Osteoblast (primary cell): ENCODE results near the gene ZSWIM1. TPM values are rescaled to one million over a fixed set of nuclear protein-coding genes. Genes with fewer than 3 reads are reported as not detected.

Experiments used
- DNase-seq: peaks from one replicate; pipeline ENCODE4 v3.0.0; 2011; ENCODE audit warnings: low spot score, mixed read lengths; ENCODE audit not compliant: insufficient read length; ENCODE audit errors: missing footprints
- H2AFZ ChIP-seq: 2 replicates; pipeline ENCODE4 v1.6.0; 2011; ENCODE audit warnings: mild to moderate bottlenecking, low read length
- H3K27ac ChIP-seq: 2 replicates; pipeline ENCODE4 v1.5.1; 2011; ENCODE audit warnings: mild to moderate bottlenecking, low read depth, low read length, moderate library complexity
- H3K27me3 ChIP-seq: 2 replicates; pipeline ENCODE4 v1.6.0; 2012; ENCODE audit warnings: mild to moderate bottlenecking, control low read depth, inconsistent platforms, low read length, moderate library complexity; ENCODE audit not compliant: insufficient read depth
- H3K36me3 ChIP-seq: 2 replicates; pipeline ENCODE4 v1.5.1; 2011; ENCODE audit warnings: mild to moderate bottlenecking, low read length, control low read depth, moderate library complexity; ENCODE audit not compliant: insufficient read depth
- H3K4me1 ChIP-seq: 2 replicates; pipeline ENCODE4 v1.5.1; 2011; ENCODE audit warnings: mild to moderate bottlenecking, low read length, control low read depth, moderate library complexity; ENCODE audit not compliant: insufficient read depth
- H3K4me2 ChIP-seq: 2 replicates; pipeline ENCODE4 v1.6.0; 2011; ENCODE audit warnings: mild to moderate bottlenecking, low read length; ENCODE audit not compliant: insufficient read depth
- H3K4me3 ChIP-seq: fragments of 200-600 bp; sonication (generic); 3 replicates; pipeline ENCODE4 v1.5.1; 2012; ENCODE audit warnings: mild to moderate bottlenecking, low read length, inconsistent platforms; ENCODE audit not compliant: insufficient read depth
- H3K79me2 ChIP-seq: 2 replicates; pipeline ENCODE4 v1.6.0; 2012; ENCODE audit warnings: mild to moderate bottlenecking, low read length, control low read depth, inconsistent platforms; ENCODE audit not compliant: insufficient read depth
- H3K9me3 ChIP-seq: 2 replicates; pipeline ENCODE4 v1.5.1; 2011; ENCODE audit warnings: low read depth, low read length, control low read depth
- H4K20me1 ChIP-seq: 2 replicates; pipeline ENCODE4 v1.6.0; 2012; ENCODE audit warnings: mild to moderate bottlenecking, low read length, control low read depth; ENCODE audit not compliant: insufficient read depth
- total RNA-seq: library from RNA; depleted of rRNA; stranded (reverse); fragments of >200 nt; gene quantifications from 2 replicates; pipeline ENCODE4 v1.2.3, GENCODE V29; 2012
- TF ChIP-seq, protein P1 (sequence below): IDR thresholded peaks from 2 replicates; pipeline ENCODE4 v1.5.1; 2011; ENCODE audit warnings: mild to moderate bottlenecking, low read depth, low read length, moderate library complexity; ENCODE audit errors: extremely low read depth

ZSWIM1 gene
- total RNA-seq, 1 donor = 7.6 TPM

DNA sequence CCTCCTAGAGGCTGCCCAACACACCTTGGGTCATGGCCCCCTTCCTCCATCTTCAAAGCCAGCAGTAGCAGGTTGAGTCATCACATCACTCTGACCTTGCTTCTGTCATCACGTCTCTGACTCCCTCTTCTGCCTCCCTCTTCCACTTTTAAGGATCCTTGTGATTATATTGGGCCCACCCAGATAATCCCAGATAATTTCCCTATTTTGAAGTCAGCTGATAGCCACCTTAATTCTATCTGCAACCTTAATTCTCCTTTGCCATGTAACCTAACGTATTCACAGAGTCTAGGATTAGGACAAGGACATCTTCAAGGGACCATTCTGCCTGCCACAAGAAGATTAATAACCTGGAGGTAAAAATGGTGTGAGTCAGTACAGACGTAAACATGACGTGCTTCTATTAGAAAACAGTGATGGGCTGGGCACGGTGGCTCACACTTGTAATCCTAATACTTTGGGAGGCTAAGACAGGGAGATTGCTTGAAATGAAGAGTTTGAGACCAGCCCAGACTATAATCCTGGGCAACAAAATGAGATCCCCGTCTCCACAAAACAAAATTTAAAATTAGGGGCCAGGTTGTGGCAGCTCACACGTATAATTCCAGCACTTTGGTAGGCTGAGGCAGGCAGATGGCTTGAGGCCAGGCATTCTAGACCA is 20.3 kb upstream of the ZSWIM1 start:
- no peak for DNase-seq
- H2AFZ ChIP-seq = no peak overlapping the region
- H3K79me2 ChIP-seq = peaks cover 20% of the 10 kb centered on the region
- peaks cover 2% of the 10 kb centered on the region for H4K20me1 ChIP-seq
- TF ChIP-seq, protein P1, sequence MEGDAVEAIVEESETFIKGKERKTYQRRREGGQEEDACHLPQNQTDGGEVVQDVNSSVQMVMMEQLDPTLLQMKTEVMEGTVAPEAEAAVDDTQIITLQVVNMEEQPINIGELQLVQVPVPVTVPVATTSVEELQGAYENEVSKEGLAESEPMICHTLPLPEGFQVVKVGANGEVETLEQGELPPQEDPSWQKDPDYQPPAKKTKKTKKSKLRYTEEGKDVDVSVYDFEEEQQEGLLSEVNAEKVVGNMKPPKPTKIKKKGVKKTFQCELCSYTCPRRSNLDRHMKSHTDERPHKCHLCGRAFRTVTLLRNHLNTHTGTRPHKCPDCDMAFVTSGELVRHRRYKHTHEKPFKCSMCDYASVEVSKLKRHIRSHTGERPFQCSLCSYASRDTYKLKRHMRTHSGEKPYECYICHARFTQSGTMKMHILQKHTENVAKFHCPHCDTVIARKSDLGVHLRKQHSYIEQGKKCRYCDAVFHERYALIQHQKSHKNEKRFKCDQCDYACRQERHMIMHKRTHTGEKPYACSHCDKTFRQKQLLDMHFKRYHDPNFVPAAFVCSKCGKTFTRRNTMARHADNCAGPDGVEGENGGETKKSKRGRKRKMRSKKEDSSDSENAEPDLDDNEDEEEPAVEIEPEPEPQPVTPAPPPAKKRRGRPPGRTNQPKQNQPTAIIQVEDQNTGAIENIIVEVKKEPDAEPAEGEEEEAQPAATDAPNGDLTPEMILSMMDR = no peak
- no peak overlapping the region for H3K4me3 ChIP-seq
- H3K27ac ChIP-seq = no peak overlapping the region
- H3K27me3 ChIP-seq = no peaks in the 10 kb centered on the region
- H3K9me3 ChIP-seq = no peaks in the 10 kb centered on the region
- peaks cover 27% of the 10 kb centered on the region for H3K4me1 ChIP-seq
- H3K4me2 ChIP-seq = no peak overlapping the region
- H3K36me3 ChIP-seq = no peaks in the 10 kb centered on the region

DNA sequence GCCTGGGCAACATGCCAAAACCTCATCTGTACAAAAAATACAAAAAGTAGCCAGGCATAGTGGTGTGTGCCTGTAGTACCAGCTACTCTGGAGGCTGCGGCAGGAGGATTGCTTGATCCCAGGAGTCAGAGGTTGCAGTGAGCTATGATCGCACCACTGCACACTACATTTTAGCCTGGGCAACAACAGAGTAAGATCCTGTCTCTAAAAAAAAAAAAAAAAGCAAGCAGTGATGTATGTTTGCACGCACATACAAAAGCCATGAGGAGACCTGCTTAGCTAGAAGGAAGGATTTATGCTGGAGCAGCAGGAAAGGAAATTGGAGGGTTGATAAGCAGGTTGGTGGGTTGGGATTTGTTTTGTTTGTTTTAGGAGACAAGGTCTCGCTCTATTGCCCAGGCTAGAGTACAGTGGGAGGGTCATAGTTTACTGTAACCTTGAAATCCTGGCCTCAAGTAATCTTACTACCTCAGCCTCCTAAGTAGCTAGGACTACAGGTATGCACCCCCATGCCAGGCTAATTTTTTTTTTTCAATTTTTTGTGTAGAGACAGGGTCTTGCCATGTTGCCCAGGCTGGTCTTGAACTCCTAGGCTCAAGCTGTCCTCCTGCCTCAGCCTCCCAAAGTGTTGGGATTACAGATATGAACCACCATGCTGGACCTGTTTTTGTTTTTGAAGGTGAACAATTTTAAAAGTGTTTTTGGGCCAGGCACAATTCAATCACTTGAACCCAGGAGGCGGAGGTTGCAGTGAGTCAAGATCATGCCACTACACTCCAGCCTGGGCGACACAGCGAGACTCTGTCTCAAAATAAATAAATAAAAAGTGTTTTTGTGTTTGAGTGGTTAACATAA is 19.6 kb upstream of the ZSWIM1 start:
- Histone ChIP-seq H3K27ac (no peak overlapping the region), H2AFZ (no peak overlapping the region), H3K36me3 (no peaks in the 10 kb centered on the region), H3K9me3 (no peaks in the 10 kb centered on the region), H3K4me2 (no peak overlapping the region), H3K27me3 (no peaks in the 10 kb centered on the region), H4K20me1 (no peaks in the 10 kb centered on the region), H3K4me3 (no peak overlapping the region), H3K79me2 (peaks cover 13% of the 10 kb centered on the region), H3K4me1 (peaks cover 20% of the 10 kb centered on the region)
- TF ChIP-seq, protein P1 = no peak
- no peak for DNase-seq

DNA sequence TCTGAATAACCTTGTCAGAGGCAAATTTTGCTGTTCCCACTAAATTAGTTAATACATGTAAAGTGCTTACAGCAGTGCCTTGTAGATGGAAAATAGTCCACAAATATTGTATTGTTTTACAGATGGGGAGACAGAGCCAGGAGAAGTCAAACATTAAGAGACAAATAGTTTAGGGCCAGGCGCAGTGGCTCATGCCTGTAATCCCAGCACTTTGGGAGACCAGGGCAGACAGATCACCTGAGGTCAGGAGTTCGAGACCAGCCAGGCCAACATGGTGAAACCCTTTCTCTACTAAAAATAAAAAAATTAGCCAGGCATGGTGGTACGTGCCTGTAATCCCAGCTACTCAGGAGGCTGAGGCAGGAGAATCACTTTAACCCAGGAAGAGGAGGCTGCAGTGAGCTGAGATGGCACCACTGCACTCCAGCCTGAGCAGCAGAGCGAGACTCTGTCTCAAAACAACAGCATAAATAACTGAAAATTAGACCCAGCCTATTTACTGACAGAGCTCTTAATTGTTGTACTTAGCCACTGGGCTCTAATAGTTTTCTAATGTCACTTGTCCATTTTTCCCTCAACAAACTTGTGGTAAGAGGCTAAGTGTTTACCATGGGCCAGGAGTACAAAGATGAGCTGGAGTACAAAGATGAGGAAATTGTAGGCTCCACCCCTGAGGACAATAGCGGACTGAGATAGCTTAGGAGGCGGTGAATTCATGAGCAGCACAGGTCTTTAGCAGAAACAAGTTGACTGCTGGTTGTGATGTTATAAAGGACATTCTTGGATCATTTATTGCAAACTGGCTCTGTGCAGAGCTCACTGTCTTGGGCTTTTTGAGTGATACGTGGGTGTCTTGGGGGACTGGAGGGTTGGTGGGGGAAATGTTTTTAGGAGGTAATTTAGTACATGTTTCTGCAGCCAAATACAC is 17.2 kb upstream of the ZSWIM1 start:
- Histone ChIP-seq H3K27me3 (no peaks in the 10 kb centered on the region), H3K4me1 (peaks cover 19% of the 10 kb centered on the region), H3K36me3 (no peaks in the 10 kb centered on the region), H3K27ac (no peak overlapping the region), H3K9me3 (no peaks in the 10 kb centered on the region), H3K4me3 (no peak overlapping the region), H3K79me2 (no peaks in the 10 kb centered on the region), H3K4me2 (no peak overlapping the region), H2AFZ (no peak overlapping the region), H4K20me1 (no peaks in the 10 kb centered on the region)
- TF ChIP-seq, protein P1 = no peak
- no peak for DNase-seq
